ENCODE results near the gene EXD3.

The EXD3 gene

DNA sequence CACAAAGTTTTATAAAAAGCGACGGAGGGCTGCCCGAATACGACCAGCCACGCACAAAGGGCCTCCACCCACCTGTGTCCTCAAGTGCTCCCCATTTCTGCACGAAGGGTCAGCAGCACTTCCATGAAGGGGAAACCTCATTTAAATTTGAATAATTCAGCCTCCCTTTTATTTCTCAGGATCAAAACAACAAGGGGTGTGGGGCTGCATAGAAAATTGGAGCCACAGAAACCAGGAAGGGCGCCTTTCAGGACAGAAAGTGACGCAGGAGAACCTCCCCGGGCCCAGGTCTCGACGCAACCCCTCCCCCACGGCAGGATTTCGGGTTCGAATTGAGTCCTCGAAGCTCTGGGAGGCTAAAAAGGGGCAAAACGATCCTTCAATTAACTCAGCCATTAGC is 123.0 kb downstream of the EXD3 start:
- Mint-ChIP-seq H3K4me3 (peak overlapping the region; percentile 52), H3K27ac (no peak overlapping the region), H3K36me3 (no peaks in the 10 kb centered on the region), H3K4me1 (peaks cover 13% of the 10 kb centered on the region), H3K9me3 (no peaks in the 10 kb centered on the region), H3K27me3 (peaks cover 13% of the 10 kb centered on the region)

GRCh38 chr9:137299203-137299565 is 123.8 kb downstream of the EXD3 start:
- H3K4me1 Mint-ChIP-seq = peaks cover 13% of the 10 kb centered on the region
- no peaks in the 10 kb centered on the region for H3K36me3 Mint-ChIP-seq
- no peaks in the 10 kb centered on the region for H3K9me3 Mint-ChIP-seq
- peaks cover 17% of the 10 kb centered on the region for H3K27me3 Mint-ChIP-seq
- H3K4me3 Mint-ChIP-seq = no peak overlapping the region
- no peak overlapping the region for H3K27ac Mint-ChIP-seq

DNA sequence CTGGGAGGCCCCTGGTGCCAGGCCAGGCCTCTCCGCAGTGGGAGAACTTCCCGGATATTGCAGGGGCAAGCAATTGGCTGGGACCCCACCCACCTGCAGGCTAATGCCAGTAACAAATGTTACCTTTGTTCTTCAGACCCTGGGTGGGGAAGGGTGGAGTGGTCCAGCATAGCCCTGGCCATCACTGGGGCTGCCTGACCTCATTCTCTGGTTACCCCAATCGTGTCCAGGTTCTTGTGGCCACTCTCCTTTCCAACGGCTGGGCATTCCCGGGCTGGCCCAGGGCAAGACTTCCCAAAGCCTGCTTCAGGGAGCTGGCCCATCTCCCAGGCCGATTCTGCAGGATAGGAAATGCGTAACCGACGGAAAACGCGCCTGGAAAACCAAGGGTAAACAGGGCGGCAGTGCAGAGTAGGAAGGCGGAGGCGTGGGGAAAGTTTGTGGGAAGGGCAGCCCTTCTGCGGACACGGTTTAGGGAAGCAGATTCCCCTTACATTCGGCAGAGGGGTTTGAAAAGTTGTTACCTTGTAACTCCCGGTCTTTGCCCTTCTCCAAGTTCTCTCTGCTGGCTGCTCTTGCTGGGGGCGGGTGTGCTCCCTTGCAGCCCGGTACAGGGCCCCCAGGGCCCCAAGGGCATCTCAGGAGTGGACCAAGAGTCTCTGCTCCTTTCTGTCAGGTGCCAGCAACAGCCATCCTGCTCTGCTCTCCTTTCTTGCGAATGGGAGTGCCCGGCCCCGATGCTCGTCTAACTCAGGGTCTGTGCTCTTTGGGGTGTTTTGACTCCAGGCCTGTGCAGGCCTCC is 124.4 kb downstream of the EXD3 start:
- H3K4me3 Mint-ChIP-seq = no peak overlapping the region
- H3K36me3 Mint-ChIP-seq = no peaks in the 10 kb centered on the region
- no peaks in the 10 kb centered on the region for H3K9me3 Mint-ChIP-seq
- H3K27me3 Mint-ChIP-seq = peaks cover 18% of the 10 kb centered on the region
- peaks cover 13% of the 10 kb centered on the region for H3K4me1 Mint-ChIP-seq
- no peak overlapping the region for H3K27ac Mint-ChIP-seq

- Mint-ChIP-seq H3K4me1 (peaks cover 13% of the 10 kb centered on the region), H3K27me3 (peaks cover 21% of the 10 kb centered on the region), H3K27ac (no peak overlapping the region), H3K9me3 (no peaks in the 10 kb centered on the region), H3K36me3 (no peaks in the 10 kb centered on the region), H3K4me3 (no peak overlapping the region)
Observed at GRCh38 chr9:137297966-137298365, 125.0 kb downstream of the EXD3 start.

GRCh38 chr9:137296670-137297664 is 126.0 kb downstream of the EXD3 start:
- H3K27me3 Mint-ChIP-seq = peaks cover 21% of the 10 kb centered on the region
- no peaks in the 10 kb centered on the region for H3K9me3 Mint-ChIP-seq
- H3K27ac Mint-ChIP-seq = no peak overlapping the region
- H3K36me3 Mint-ChIP-seq = no peaks in the 10 kb centered on the region
- peaks cover 13% of the 10 kb centered on the region for H3K4me1 Mint-ChIP-seq
- H3K4me3 Mint-ChIP-seq = peak overlapping the region; percentile 79

DNA sequence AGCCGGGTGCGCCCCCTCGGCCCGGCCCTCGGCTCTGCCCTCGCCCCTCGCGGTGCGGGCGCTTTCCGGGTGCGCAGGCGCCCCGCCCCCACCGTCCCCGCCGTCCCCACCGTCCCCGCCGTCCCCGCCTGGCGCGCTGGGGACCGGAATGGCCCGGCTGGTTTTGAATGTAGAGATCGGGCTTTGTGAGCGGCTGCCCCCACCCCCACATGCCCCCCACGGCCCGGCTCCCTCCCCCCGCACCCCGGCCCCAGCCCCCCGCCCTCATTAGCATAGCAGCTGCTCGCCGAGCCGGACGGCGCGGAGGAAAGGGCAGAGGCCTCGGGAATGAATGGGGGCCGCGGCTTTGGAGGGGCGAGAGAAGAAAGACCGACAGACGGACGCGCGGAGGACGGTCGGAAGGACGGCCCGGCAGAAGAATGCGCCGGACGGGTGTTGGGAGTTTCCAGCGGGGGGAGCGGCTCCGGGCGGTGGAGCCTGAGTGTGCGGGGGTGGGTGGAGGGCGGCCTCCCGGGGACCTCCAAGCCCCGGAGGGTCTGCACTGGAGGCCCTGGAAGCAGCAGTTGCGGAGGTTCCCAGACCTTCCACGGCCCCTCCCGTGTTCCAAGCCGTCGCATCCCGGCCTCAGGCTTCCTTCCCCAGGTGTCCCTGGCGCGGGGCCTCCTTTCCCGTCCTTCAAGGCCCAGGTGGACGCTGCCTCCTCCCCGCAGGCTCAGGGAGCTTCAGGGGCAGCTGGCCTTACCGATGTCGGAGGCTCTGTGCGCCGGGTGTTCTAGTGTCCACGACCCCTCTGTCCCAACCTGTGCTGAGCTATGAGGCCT is 126.9 kb downstream of the EXD3 start:
- H3K27me3 Mint-ChIP-seq = peaks cover 21% of the 10 kb centered on the region
- no peaks in the 10 kb centered on the region for H3K9me3 Mint-ChIP-seq
- H3K4me3 Mint-ChIP-seq = peak overlapping the region; percentile 79
- H3K4me1 Mint-ChIP-seq = peaks cover 13% of the 10 kb centered on the region
- H3K36me3 Mint-ChIP-seq = no peaks in the 10 kb centered on the region
- H3K27ac Mint-ChIP-seq = no peak overlapping the region

DNA sequence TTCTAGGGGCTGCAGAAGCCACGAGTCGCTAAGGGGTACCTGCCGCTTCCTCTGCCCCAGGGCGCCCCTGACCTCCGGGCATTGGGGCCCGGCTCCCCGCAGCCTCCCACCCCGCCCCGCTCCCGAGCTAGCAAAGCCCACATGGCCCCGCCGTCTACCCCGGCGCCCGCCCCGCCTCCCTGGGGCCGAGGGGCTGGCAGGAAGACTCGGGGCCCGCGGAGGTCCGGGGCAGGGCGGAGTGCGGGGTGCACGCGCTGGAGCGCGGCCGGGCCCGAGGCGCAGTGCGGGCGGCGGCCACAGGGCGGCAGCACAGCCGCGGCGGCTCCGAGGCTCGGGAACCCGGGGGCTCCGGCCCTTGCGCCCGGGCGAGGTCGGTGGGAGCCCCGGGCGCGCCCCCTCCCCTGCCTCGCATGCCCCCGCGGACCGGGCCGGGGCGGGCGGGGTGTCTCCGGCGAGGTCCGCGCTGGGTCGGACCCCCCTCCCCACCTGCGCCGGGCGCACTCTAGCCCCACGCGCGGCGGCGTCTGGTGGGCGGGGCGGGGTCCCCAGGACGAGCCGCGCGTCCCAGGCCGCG is 127.6 kb downstream of the EXD3 start:
- no peaks in the 10 kb centered on the region for H3K9me3 Mint-ChIP-seq
- H3K27ac Mint-ChIP-seq = no peak overlapping the region
- peaks cover 21% of the 10 kb centered on the region for H3K27me3 Mint-ChIP-seq
- H3K4me1 Mint-ChIP-seq = peaks cover 9% of the 10 kb centered on the region
- H3K4me3 Mint-ChIP-seq = peak overlapping the region; percentile 57
- no peaks in the 10 kb centered on the region for H3K36me3 Mint-ChIP-seq

GRCh38 chr9:137294681-137295237 is 128.2 kb downstream of the EXD3 start:
- Mint-ChIP-seq H3K4me1 (peaks cover 5% of the 10 kb centered on the region), H3K36me3 (no peaks in the 10 kb centered on the region), H3K4me3 (peak overlapping the region; percentile 57), H3K27me3 (peaks cover 19% of the 10 kb centered on the region), H3K27ac (peak overlapping the region; percentile 30), H3K9me3 (no peaks in the 10 kb centered on the region)

- no peaks in the 10 kb centered on the region for H3K9me3 Mint-ChIP-seq
- no peaks in the 10 kb centered on the region for H3K36me3 Mint-ChIP-seq
- H3K27ac Mint-ChIP-seq = no peak overlapping the region
- H3K4me1 Mint-ChIP-seq = peaks cover 4% of the 10 kb centered on the region
- peak overlapping the region; percentile 57 for H3K4me3 Mint-ChIP-seq
- peaks cover 18% of the 10 kb centered on the region for H3K27me3 Mint-ChIP-seq
Observed at GRCh38 chr9:137294091-137294680, 128.8 kb downstream of the EXD3 start.

- Mint-ChIP-seq H3K27ac (peak overlapping the region; percentile 35), H3K27me3 (peaks cover 18% of the 10 kb centered on the region), H3K9me3 (no peaks in the 10 kb centered on the region), H3K4me1 (peaks cover 4% of the 10 kb centered on the region), H3K4me3 (no peak overlapping the region), H3K36me3 (no peaks in the 10 kb centered on the region)
Observed at GRCh38 chr9:137293482-137294090, 129.4 kb downstream of the EXD3 start.

GRCh38 chr9:137293094-137293481 is 129.9 kb downstream of the EXD3 start:
- Mint-ChIP-seq H3K27me3 (peaks cover 18% of the 10 kb centered on the region), H3K4me1 (peaks cover 4% of the 10 kb centered on the region), H3K27ac (no peak overlapping the region), H3K36me3 (no peaks in the 10 kb centered on the region), H3K4me3 (no peak overlapping the region), H3K9me3 (no peaks in the 10 kb centered on the region)

- Mint-ChIP-seq H3K27ac (no peak overlapping the region), H3K27me3 (peaks cover 2% of the 10 kb centered on the region), H3K36me3 (no peaks in the 10 kb centered on the region), H3K9me3 (no peaks in the 10 kb centered on the region), H3K4me3 (no peak overlapping the region), H3K4me1 (no peaks in the 10 kb centered on the region)
Observed at GRCh38 chr9:137286975-137287383, 136.0 kb downstream of the EXD3 start.

DNA sequence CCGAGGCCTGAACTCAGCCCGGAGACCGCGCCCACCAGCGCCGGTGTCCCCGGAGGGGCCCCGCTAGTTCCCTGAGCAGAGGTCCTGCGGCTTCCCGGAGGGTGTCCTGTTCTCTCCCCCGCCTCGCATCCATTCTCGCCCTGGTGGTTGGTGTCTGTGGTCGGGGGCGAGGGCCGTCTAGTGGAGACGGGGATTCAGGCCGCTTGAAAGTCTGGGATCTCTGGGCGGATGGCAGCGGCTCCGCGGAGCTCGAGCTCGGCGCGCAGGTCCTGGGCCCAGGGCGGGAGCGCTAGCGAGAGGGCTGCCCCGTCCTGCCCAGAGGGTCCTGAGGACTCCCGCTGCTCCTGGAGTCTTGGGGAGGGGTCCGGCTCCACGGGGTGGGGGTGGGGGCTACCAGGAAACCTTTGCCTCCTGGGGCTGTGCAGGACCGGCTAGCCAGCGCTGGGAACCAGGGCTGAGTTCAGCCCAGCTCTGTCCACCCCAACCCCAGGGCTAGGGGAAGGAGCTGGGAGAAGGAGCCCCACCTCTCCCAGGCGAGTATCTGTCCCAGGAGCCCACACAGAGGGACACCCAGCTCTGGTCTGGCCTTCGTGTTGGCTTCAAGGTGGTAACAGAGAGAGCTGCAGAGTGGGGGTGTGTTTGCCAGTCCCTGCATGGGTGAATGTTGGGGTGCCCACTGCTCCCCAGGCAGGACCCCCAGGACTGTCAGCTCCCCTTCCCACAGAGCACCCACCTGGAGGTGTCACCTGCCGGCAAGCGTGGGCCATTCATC is 141.4 kb downstream of the EXD3 start:
- Mint-ChIP-seq H3K27me3 (peaks cover 2% of the 10 kb centered on the region), H3K9me3 (no peaks in the 10 kb centered on the region), H3K4me3 (no peak overlapping the region), H3K4me1 (peaks cover 6% of the 10 kb centered on the region), H3K36me3 (no peaks in the 10 kb centered on the region), H3K27ac (no peak overlapping the region)

Measured in activated naive CD4-positive, alpha-beta T cell treated with anti-CD3 and anti-CD28 coated beads, Interleukin-2, amount 50 U/mL, for 24 hours (primary cell).